ENCODE results near the gene HSPBP1. TPM values are rescaled to one million over a fixed set of nuclear protein-coding genes. Genes with fewer than 3 reads are reported as not detected.

HSPBP1 gene
- total and polyA plus RNA-seq, 2 donors from 2014 or later = 37.6 to 55.9 TPM

- Histone ChIP-seq H3K9me3 (ENCODE audit: control insufficient read depth in 2 of 3, insufficient read depth in 1 of 3, low read length in 3 of 3) (no peaks in the 10 kb centered on the region), H3K4me1 (ENCODE audit: control insufficient read depth in 2 of 3, insufficient read depth in 2 of 3, low read depth in 1 of 3, low read length in 3 of 3) (peaks cover 2 to 36% (median 18%) of the 10 kb centered on the region in 3 donors), H3K27me3 (ENCODE audit: control insufficient read depth, insufficient read depth, low read length) (no peaks in the 10 kb centered on the region), H3K36me3 (ENCODE audit: control insufficient read depth in 2 of 3, insufficient read depth in 3 of 3, low read length in 3 of 3) (peaks cover 0 to 3% (median 0%) of the 10 kb centered on the region in 3 donors), H3K9ac (ENCODE audit: low read length in 3 of 3) (peak within 1 kb of the TSS; percentile 63 to 80 (median 71)), H3K4me3 (ENCODE audit: low read length in 3 of 3) (peak within 1 kb of the TSS; percentile 72 to 82 (median 79)), H3K27ac (ENCODE audit: low read depth in 2 of 2, low read length in 2 of 2) (peak within 1 kb of the TSS; percentile 88 to 90)
- DNase-seq (peak; percentile 99 to 100 (median 99)), FAIRE-seq (peak; percentile 77)
- intact Hi-C loops (cut with DNase I) = no loop called here
- TF ChIP-seq CTCF (IDR thresholded peaks at IDR 0.05; ENCODE audit: borderline replicate concordance, extremely low read depth, insufficient read depth) = peak; percentile 1
Measured at GRCh38 chr19:55258828-55259539, 20.9 kb downstream of the HSPBP1 start, which contains the start of gene PPP6R1. PPP6R1 (minus strand) TSS chr19:55259017; CDS start chr19:55247103, 11,914 bp downstream.

- TF ChIP-seq CTCF (IDR thresholded peaks at IDR 0.05; ENCODE audit: borderline replicate concordance, extremely low read depth, insufficient read depth) = no peak
- H3K27ac ChIP-seq (ENCODE audit: low read depth in 2 of 2, low read length in 2 of 2) = peak overlapping the region; percentile 78 to 90
- H3K9ac ChIP-seq (ENCODE audit: low read length in 3 of 3) = peak overlapping the region; percentile 52 to 80 (median 55)
- H3K4me1 ChIP-seq (ENCODE audit: control insufficient read depth in 2 of 3, insufficient read depth in 2 of 3, low read depth in 1 of 3, low read length in 3 of 3) = peaks cover 2 to 36% (median 18%) of the 10 kb centered on the region in 3 donors
- H3K9me3 ChIP-seq (ENCODE audit: control insufficient read depth in 2 of 3, insufficient read depth in 1 of 3, low read length in 3 of 3) = no peaks in the 10 kb centered on the region
- no peak for FAIRE-seq
- intact Hi-C loops (cut with DNase I) = no loop called here
- peak overlapping the region; percentile 72 to 82 (median 79) for H3K4me3 ChIP-seq (ENCODE audit: low read length in 3 of 3)
- no peak for DNase-seq
- H3K36me3 ChIP-seq (ENCODE audit: control insufficient read depth in 2 of 3, insufficient read depth in 3 of 3, low read length in 3 of 3) = peaks cover 0 to 2% (median 0%) of the 10 kb centered on the region in 3 donors
- H3K27me3 ChIP-seq (ENCODE audit: control insufficient read depth, insufficient read depth, low read length) = no peaks in the 10 kb centered on the region
Measured at GRCh38 chr19:55258476-55258827, 21.5 kb downstream of the HSPBP1 start.

GRCh38 chr19:55257461-55258420 is 22.2 kb downstream of the HSPBP1 start:
- Histone ChIP-seq H3K27me3 (ENCODE audit: control insufficient read depth, insufficient read depth, low read length) (no peaks in the 10 kb centered on the region), H3K4me1 (ENCODE audit: control insufficient read depth in 2 of 3, insufficient read depth in 2 of 3, low read depth in 1 of 3, low read length in 3 of 3) (peaks cover 2 to 36% (median 18%) of the 10 kb centered on the region in 3 donors), H3K36me3 (ENCODE audit: control insufficient read depth in 2 of 3, insufficient read depth in 3 of 3, low read length in 3 of 3) (no peaks in the 10 kb centered on the region), H3K4me3 (ENCODE audit: low read length in 3 of 3) (peak overlapping the region; percentile 62 to 79 (median 73)), H3K9me3 (ENCODE audit: control insufficient read depth in 2 of 3, insufficient read depth in 1 of 3, low read length in 3 of 3) (no peaks in the 10 kb centered on the region), H3K27ac (ENCODE audit: low read depth in 2 of 2, low read length in 2 of 2) (peak overlapping the region in 1 of 2 donors; percentile 10), H3K9ac (ENCODE audit: low read length in 3 of 3) (peak overlapping the region; percentile 55 to 75 (median 71))
- FAIRE-seq = no peak
- peak in 4 of 5 donors; percentile 22 to 72 (median 54) for DNase-seq
- TF ChIP-seq CTCF (IDR thresholded peaks at IDR 0.05; ENCODE audit: borderline replicate concordance, extremely low read depth, insufficient read depth) = no peak
- intact Hi-C loops (cut with DNase I) = no loop called here
